Islet precursor cell (in vitro differentiated cells): ENCODE data around the gene ADAM17.
A peak's percentile ranks its signal among the peaks of the same experiment; 100 is the strongest.
"Not testable (repeated sequence)": the region's sequence is repeated elsewhere in the genome, so short reads cannot be mapped to it uniquely, and the experiment has no call there.

Experiments used
- DNase-seq: peaks from one replicate; pipeline ENCODE4 v3.0.0-alpha.2; 2018

The ADAM17 gene

DNA sequence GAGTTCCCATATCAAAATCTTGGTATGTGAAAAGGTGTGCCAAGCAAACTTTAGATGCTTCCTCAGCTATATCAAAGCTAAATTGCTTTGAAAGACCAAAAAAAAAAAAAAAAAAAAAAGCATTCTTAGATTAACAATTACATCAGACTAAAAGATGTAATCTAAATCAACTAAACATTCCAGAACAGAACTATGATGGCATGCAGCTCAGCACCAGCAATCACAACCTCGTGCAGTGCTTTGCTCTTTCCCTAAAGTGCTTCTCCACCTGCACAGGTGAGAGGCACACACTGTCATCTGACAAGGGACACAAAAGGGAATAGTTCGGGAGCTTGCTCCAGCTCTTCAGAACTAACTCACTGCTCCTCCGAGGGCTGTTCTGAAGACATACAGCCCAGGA, 37.5 kb downstream of the ADAM17 start:
- DNase-seq, result no peak

DNA sequence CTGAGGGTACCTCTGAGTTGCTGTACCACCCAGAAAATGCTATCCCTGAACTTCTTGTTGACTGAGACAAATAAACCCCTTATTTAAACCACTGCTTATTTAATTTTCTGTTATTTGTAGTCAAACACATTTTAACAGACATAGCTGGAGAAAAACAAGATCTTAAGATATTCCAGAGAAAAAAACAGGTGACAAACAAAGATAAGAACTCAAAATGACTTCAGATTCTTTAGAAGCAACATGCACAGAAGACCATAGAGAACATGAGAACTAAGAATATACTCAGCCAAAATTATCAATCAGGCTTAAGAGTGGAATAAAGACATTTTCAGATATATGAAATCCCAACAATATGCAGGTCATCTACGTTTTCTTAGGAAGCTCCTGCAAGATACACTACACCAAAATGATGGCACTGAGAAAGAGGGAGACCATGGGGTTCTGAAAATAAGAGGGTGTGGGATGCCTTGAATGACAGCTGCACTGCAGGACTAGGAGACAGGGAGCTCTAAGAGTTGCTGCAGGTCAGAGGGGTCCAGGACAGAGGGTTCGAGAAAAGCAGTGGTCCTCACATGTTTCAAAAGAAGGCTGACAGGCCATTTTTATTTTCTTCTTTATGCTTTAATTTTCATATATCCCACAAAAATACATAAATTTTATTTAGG, 38.4 kb downstream of the ADAM17 start:
- DNase-seq, result no peak

DNA sequence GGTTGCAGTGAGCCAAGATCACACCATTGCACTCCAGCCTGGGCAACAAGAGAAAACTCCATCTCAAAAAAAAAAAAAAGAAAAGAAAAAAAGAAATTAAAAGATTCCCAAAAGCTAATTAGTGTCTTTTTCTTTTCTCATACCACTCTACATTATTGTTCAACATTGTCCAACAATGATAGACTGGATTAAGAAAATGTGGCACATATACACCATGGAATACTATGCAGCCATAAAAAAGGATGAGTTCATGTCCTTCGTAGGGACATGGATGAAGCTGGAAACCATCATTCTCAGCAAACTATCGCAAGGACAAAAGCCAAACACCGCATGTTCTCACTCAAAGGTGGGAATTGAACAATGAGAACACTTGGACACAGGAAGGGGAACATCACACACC, 41.7 kb downstream of the ADAM17 start:
- not testable (repeated sequence) for DNase-seq

DNA sequence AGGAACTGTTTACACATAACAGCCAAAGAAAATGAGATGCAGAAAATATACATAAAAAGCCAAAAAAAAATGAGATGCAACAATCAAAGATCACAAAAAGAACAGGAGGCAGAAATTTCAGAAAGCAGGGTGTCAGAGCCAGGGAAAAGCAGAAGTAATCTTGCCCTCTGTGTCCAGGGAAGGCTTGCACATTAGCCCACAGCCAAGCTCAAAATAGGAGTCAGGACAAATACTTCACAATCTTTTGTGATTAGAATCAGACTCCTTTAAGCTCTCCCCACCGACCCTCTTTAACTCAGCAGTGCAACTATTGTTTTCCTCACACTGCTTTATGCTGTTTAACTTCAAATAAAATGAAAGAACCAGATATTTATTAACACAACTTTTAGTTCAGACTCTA, 46.7 kb downstream of the ADAM17 start:
- DNase-seq, result no peak

- DNase-seq, result no peak
These were observed 57.4 kb downstream of the ADAM17 start for GRCh38 chr2:9498210-9498609.

DNA sequence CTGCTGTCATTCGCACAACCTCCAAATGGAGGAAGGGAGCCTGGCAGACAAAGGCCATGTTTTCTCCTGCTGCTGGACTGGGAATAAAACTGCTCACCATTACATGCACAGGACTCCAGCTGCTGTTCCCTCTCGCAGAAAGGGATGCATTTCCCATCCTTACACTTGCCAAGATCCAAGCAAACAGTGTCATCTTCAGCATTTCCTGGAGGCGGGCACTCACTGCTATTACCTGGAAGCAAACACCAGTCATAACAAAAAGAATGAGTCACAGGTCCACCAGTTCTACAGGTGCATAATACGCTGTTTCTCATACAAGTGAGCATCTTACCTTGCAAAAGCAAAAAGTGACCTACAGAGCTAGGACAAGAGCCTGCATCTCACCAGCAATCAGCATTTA, 58.6 kb downstream of the ADAM17 start:
- DNase-seq, result no peak

DNA sequence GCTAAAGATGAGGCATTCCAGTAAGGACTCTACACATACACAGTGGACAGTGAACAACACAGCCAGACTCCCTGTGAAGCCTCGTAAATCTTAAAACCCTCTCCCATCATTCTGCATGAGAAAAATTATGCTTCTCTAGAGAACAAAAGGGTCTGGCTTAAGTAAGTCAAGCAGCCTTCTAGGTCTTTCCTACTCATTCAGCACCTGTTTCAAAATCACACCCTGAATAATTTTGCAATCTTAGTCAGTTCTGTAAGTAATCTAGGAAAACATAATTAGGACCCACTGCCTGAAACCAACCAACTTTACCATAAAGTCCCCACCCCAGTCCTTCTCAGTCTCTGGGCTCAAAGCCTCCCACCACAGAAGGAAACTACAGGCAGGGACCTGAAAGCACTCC, 61.5 kb downstream of the ADAM17 start:
- no peak for DNase-seq

DNA sequence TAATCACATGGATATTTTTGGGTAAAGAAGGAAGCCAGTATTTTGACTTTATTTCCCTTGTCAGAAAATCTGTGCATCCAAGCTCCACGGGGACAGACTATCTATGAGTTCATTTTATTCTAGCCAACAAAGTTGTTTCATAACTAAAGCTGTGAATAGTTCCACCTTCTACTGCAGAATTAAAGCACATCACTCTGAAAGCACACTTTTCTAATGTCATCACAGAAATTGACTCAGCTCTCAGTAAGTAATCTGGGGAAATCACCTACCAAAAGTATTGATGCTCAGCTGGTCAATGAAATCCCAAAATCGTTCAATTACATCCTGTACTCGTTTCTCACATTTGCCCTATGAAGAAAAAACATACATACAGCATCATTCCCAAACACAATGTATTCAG, 62.2 kb downstream of the ADAM17 start:
- no peak for DNase-seq

DNA sequence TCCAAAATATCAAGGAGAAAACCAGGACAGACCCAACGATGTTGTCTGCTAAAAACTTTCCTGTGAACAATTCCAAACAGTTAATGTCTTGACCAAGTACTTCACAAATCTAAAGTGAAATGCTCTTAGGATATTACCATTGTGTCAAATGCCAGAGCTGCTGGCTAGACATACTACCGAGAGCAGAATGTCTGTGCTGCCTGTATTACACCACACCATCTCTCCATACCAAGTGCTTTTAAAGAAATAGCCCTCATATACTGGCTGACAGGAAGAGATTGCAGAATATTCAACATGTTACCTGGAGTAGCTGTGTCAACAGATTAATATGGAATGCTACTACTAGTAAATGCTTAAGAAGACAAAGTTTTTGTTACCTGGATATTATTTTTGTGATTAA, 62.7 kb downstream of the ADAM17 start:
- DNase-seq, result no peak

DNA sequence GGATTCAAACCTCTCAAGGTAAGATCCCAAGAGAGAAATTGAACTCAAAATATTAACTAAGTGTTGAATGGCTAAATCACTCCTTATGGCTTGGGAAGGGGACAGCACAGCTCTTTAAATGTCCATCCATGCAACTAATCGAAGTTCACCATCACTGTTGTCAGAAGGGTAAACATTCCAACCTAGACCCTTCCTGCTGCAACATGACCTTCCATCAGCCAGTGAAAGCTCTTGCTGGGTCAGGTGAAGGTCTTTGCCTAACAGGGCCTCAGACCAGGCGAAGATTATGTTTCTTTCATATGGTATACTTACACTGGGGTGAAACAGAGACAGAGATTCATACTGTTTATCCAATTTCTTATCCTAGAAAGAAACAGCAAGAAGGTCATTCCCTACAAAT, 64.8 kb downstream of the ADAM17 start:
- no peak for DNase-seq

DNA sequence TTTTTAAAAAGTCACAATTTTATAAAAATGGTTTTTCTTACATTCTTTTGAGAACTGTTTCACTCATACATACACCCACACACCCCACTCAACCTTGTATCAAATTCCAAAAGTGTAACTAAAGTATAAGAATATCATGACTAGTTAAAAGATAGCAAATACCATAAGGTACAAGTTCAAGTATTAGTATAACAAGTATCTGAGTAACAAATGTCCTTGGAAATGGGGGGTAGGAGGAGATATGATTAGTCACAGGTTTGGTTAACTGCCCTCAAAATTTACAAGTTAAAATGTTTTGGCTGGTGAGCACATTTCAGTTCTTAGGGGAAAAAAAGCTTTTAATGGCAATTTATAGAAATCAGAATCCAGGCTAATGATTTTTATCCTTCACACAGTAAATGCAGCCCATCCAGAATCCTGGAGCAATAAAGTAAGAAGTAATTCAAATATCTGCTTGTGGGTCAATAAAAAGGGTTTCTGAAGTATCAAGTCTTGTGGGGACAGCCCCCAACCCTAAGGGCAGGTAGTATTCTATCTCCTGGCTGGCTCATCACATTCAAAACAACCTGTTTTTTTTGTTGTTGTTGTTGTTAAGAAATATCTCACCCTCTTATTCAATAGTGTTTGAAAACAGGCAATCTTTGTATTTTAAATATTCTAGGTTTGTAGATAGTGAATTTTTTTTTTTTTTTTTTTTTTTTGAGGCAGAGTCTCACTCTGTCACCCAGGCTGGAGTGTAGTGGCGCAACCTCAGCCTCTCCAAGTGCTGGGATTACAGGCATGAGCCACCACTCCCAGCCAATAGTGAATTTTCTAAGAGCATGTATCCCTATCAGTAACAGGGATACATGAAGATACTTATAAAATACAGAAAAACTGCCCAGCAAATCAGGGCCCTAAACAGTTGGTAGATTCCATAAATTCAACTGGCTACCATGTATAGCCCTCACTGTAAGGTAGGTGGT, 66.8 kb downstream of the ADAM17 start:
- DNase-seq, result no peak

- DNase-seq, result no peak
These were observed 71.1 kb downstream of the ADAM17 start for GRCh38 chr2:9484533-9484932.

- DNase-seq, result no peak
These were observed 72.5 kb downstream of the ADAM17 start for GRCh38 chr2:9483107-9483506.

GRCh38 chr2:9480157-9480556, 75.5 kb downstream of the ADAM17 start:
- DNase-seq, result no peak

- no peak for DNase-seq
These were observed 77.1 kb downstream of the ADAM17 start for GRCh38 chr2:9478526-9478925.

DNA sequence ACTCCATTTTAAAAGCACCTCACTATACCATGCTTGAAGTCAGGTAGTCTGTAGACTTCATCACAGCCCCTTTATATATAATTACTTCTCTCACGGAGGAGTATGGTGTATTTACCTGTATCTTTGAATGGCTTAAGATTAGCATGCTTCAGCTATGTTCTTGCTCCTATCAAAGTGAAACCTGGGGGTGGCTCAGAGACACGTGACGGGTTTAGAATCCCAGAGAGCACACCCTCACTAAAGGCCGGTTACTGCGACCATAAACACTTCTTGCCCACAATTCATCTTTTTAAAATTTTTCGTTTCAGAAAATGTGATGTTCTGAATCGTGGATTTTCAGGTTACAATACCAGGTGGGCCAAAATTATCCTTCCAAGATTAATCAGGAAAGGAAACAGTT, 77.7 kb downstream of the ADAM17 start:
- no peak for DNase-seq

DNA sequence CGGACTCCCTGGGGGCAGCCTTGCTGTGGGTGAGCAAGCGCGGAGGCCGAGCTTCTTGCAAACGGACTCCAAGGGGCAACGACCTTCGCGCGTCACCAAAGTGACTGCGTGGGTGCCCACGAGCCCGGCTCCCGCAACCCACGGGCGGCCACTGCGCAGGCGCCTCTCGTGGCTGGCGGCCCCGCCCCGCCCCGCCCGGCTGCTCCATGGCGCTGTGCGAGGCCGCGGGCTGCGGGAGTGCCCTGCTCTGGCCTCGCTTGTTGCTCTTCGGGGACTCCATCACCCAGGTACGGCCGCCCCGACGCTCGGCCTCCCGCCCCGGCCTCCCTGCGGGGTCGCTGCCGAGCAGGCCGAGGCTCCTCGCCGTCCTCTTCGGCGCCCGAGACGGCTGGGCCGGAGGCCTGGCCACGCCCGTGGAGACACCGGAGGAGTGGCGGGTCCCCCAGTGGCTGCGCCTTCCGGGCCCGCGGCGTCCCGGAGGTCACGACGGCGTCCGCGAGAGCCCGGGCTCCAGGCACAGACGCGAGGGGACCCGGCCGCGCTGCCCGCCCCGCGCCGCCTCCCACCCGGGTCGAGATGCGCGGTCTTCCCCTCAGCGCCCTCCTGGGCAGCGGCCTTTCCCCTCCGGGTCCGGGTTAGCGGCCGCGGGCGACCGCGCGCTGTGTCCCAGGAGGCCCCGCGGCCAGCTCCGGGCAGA, 81.1 kb downstream of the ADAM17 start, which contains the start of gene IAH1:
IAH1 (plus strand) TSS at position 191 of the 697 bp plus-strand sequence; CDS start at position 207, 16 bp downstream.
- DNase-seq, result peak; percentile 76

- peak; percentile 67 for DNase-seq
These were observed 81.7 kb downstream of the ADAM17 start for GRCh38 chr2:9473985-9474360.

- peak; percentile 86 for DNase-seq
These were observed 82.2 kb downstream of the ADAM17 start for GRCh38 chr2:9473308-9473984.

GRCh38 chr2:9472511-9472910, 83.1 kb downstream of the ADAM17 start:
- DNase-seq, result no peak

DNA sequence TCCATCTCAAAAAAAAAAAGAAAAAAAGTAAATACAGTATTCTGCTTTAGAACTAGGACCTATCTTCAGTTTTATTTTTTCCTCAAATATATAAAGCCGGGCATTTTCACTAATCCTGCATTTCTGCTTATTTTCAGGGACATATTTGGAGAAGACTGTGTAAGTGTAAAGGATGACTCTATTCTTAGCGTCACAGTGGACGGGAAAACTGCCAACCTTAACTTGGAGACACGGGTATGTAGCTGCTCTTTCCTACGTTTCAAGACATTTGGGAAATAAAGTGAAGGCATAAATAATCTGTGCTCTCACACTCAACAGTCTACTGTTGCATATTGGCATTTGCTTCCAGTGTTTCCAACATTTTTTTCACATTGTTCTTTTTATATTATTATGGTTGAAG, 84.4 kb downstream of the ADAM17 start:
- no peak for DNase-seq

GRCh38 chr2:9467687-9468086, 87.9 kb downstream of the ADAM17 start:
- DNase-seq, result no peak

DNA sequence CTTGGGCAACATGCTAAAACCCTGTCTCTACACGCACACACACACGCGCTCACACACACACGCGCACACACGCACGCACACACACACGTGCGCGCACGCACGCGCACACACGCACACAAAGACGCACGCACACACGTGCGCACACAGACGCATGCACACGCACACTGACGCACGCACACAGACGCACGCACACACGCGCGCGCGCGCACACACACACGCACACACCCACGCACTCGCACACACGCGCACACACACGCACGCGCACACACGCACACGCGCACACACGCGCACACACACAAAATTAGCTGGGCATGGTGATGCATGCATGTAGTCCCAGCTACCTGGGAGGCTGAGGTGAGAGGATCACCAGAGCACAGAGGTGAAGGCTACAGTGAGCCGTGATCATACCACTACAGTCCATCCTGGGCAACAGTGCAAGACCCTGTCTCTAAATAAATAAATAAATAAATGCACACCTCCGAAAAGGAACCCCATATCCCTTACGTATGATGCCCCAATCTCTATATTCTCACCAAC, 89.4 kb downstream of the ADAM17 start:
- DNase-seq, result no peak
